Activated B cell treated with CpG ODN at 0.5 μM for 24 hours (primary cell): ENCODE data around the gene DYNC1I1. TPM values are rescaled to one million over a fixed set of nuclear protein-coding genes. Genes with fewer than 3 reads are reported as not detected.

Experiments used
- ATAC-seq: fragments of 200-7000 bp; cut with Tn5 transposase; one replicate; pipeline ENCODE4 v1.10.0; 2021; ENCODE audit warnings: low read depth, mild to moderate bottlenecking, moderate library complexity
- CTCF ChIA-PET: fragments of 350-600 bp; sonication (Branson Sonifier 250); formaldehyde crosslinking; loops from one replicate; lab custom pipeline; 2021; ENCODE audit warnings: antibody characterized with exemption; lab: Charles Lee
- POLR2A ChIA-PET: fragments of 350-600 bp; sonication (Branson Sonifier 250); formaldehyde crosslinking; loops from one replicate; lab custom pipeline; 2021; ENCODE audit warnings: antibody characterized with exemption; lab: Charles Lee
- DNase-seq: peaks from one replicate; pipeline ENCODE4 v3.0.0; 2022
- H3K27ac Mint-ChIP-seq: one replicate; pipeline ENCODE4 v1.8.0; 2020; ENCODE audit warnings: mixed read lengths
- H3K27me3 Mint-ChIP-seq: one replicate; pipeline ENCODE4 v1.8.0; 2021; ENCODE audit warnings: mixed read lengths
- H3K36me3 Mint-ChIP-seq: one replicate; pipeline ENCODE4 v1.8.0; 2021; ENCODE audit warnings: low read depth, mixed read lengths
- H3K4me1 Mint-ChIP-seq: one replicate; pipeline ENCODE4 v1.8.0; 2021; ENCODE audit warnings: mixed read lengths
- H3K4me3 Mint-ChIP-seq: one replicate; pipeline ENCODE4 v1.8.0; 2020; ENCODE audit warnings: mild to moderate bottlenecking, mixed read lengths
- H3K9me3 Mint-ChIP-seq: one replicate; pipeline ENCODE4 v1.8.0; 2020; ENCODE audit warnings: mixed read lengths
- CTCF ChIP-seq: fragments of 200-600 bp; IDR thresholded peaks from one replicate; pipeline ENCODE4 v1.8.0; 2022; ENCODE audit warnings: antibody characterized with exemption, mild to moderate bottlenecking
- intact Hi-C: fragments of 100-400 bp; cut with micrococcal nuclease; formaldehyde crosslinking; loops from one replicate; pipeline ENCODE4 v1.15.1; 2024
- total RNA-seq: library from RNA; stranded (reverse); gene quantifications from 2 replicates; pipeline ENCODE4 v1.2.3, GENCODE V29; 2022

The DYNC1I1 gene
- total RNA-seq, 1 donor from 2014 or later, result not detected

- intact Hi-C loops, result no loop called here
- DNase-seq (no peak), ATAC-seq (no peak)
- Mint-ChIP-seq H3K27ac (no peak overlapping the region), H3K36me3 (no peaks in the 10 kb centered on the region), H3K9me3 (no peaks in the 10 kb centered on the region), H3K4me3 (no peak overlapping the region), H3K27me3 (peaks cover 9% of the 10 kb centered on the region), H3K4me1 (no peaks in the 10 kb centered on the region)
- TF ChIP-seq CTCF, result no peak
- ChIA-PET CTCF (no interaction called here), POLR2A (no interaction called here)
Measured at GRCh38 chr7:96061844-96062243, 289.5 kb downstream of the DYNC1I1 start.

- intact Hi-C loops, result no loop called here
- Mint-ChIP-seq H3K4me3 (no peak overlapping the region), H3K9me3 (no peaks in the 10 kb centered on the region), H3K27ac (no peak overlapping the region), H3K36me3 (no peaks in the 10 kb centered on the region), H3K4me1 (no peaks in the 10 kb centered on the region), H3K27me3 (peaks cover 14% of the 10 kb centered on the region)
- ChIA-PET POLR2A (no interaction called here), CTCF (no interaction called here)
- DNase-seq, result no peak
- no peak for ATAC-seq
- no peak for TF ChIP-seq CTCF
Measured at GRCh38 chr7:96067321-96067720, 295.0 kb downstream of the DYNC1I1 start.

GRCh38 chr7:96069401-96069800, 297.0 kb downstream of the DYNC1I1 start:
- intact Hi-C loops, result no loop called here
- DNase-seq (no peak), ATAC-seq (no peak)
- no peak for TF ChIP-seq CTCF
- H3K27me3 Mint-ChIP-seq, result peaks cover 14% of the 10 kb centered on the region
- ChIA-PET POLR2A (no interaction called here), CTCF (no interaction called here)
- H3K9me3 Mint-ChIP-seq, result no peaks in the 10 kb centered on the region
- H3K4me1 Mint-ChIP-seq, result no peaks in the 10 kb centered on the region
- no peak overlapping the region for H3K27ac Mint-ChIP-seq
- H3K4me3 Mint-ChIP-seq, result no peak overlapping the region
- H3K36me3 Mint-ChIP-seq, result no peaks in the 10 kb centered on the region

GRCh38 chr7:96074871-96075270, 302.5 kb downstream of the DYNC1I1 start:
- no peak for DNase-seq
- CTCF ChIA-PET, result interaction anchor here (0.6 to 2.2 kb wide), 6 partner anchors 11 to 990 kb away, joined by 3 to 29 read pairs (median 6); no protein-coding TSS in a partner anchor
- Mint-ChIP-seq H3K27ac (no peak overlapping the region), H3K9me3 (no peaks in the 10 kb centered on the region), H3K4me1 (peaks cover 7% of the 10 kb centered on the region), H3K4me3 (no peak overlapping the region), H3K27me3 (peaks cover 25% of the 10 kb centered on the region), H3K36me3 (no peaks in the 10 kb centered on the region)
- intact Hi-C loops, result loop anchor here (1.0 to 10.0 kb wide), 6 partner anchors 159 to 1760 kb away; no protein-coding TSS in a partner anchor
- no peak for ATAC-seq
- POLR2A ChIA-PET, result no interaction called here
- no peak for TF ChIP-seq CTCF

- ChIA-PET POLR2A (no interaction called here), CTCF (interaction anchor here (0.6 to 2.2 kb wide), 6 partner anchors 10 to 989 kb away, joined by 3 to 29 read pairs (median 6); no protein-coding TSS in a partner anchor)
- ATAC-seq (peak; percentile 89), DNase-seq (peak; percentile 37)
- intact Hi-C loops, result loop anchor here (1.0 to 10.0 kb wide), 6 partner anchors 159 to 1759 kb away; no protein-coding TSS in a partner anchor
- Mint-ChIP-seq H3K4me1 (peaks cover 7% of the 10 kb centered on the region), H3K9me3 (no peaks in the 10 kb centered on the region), H3K4me3 (peak overlapping the region; percentile 84), H3K36me3 (no peaks in the 10 kb centered on the region), H3K27me3 (peaks cover 27% of the 10 kb centered on the region), H3K27ac (no peak overlapping the region)
- TF ChIP-seq CTCF, result peak; percentile 45
Measured at GRCh38 chr7:96075510-96076349, 303.4 kb downstream of the DYNC1I1 start.
